Activated gamma-delta T cell treated with Interleukin-2 at 50 U/mL for 16 hours (primary cell): Measurements from ENCODE around the gene ASB1.
"Not testable (repeated sequence)": the region's sequence is repeated elsewhere in the genome, so short reads cannot be mapped to it uniquely, and the experiment has no call there.

Experiments used
- DNase-seq: peaks from one replicate; pipeline ENCODE4 v3.0.0-alpha.2; 2020

The ASB1 gene

GRCh38 chr2:238404406-238405216, 22.1 kb upstream of the ASB1 start:
- no peak for DNase-seq

GRCh38 chr2:238405217-238405555, 21.5 kb upstream of the ASB1 start:
- not testable (repeated sequence) for DNase-seq

GRCh38 chr2:238406221-238406997, 20.3 kb upstream of the ASB1 start:
- DNase-seq = no peak

- no peak for DNase-seq
Observed at GRCh38 chr2:238406998-238407285, 19.8 kb upstream of the ASB1 start.

- no peak for DNase-seq
Observed at GRCh38 chr2:238407566-238407965, 19.2 kb upstream of the ASB1 start.

- no peak for DNase-seq
Observed at GRCh38 chr2:238408615-238409340, 17.9 kb upstream of the ASB1 start.

GRCh38 chr2:238409341-238410199, 17.2 kb upstream of the ASB1 start:
- no peak for DNase-seq

GRCh38 chr2:238412067-238412767, 14.5 kb upstream of the ASB1 start:
- no peak for DNase-seq

- no peak for DNase-seq
Observed at GRCh38 chr2:238413368-238413767, 13.4 kb upstream of the ASB1 start.

GRCh38 chr2:238415036-238415764, 11.5 kb upstream of the ASB1 start:
- no peak for DNase-seq

GRCh38 chr2:238415893-238416292, 10.8 kb upstream of the ASB1 start:
- DNase-seq = no peak

- DNase-seq = no peak
Observed at GRCh38 chr2:238418196-238418998, 8.3 kb upstream of the ASB1 start.

GRCh38 chr2:238418999-238419546, 7.7 kb upstream of the ASB1 start:
- DNase-seq = no peak

GRCh38 chr2:238420442-238420841, 6.3 kb upstream of the ASB1 start:
- no peak for DNase-seq

GRCh38 chr2:238420878-238421694, 5.6 kb upstream of the ASB1 start:
- no peak for DNase-seq

GRCh38 chr2:238421695-238422035, 5.1 kb upstream of the ASB1 start:
- DNase-seq = no peak

- no peak for DNase-seq
Observed at GRCh38 chr2:238422285-238422684, 4.4 kb upstream of the ASB1 start.

- DNase-seq = no peak
Observed at GRCh38 chr2:238422940-238423339, 3.8 kb upstream of the ASB1 start.

GRCh38 chr2:238423561-238424312, 3.0 kb upstream of the ASB1 start:
- no peak for DNase-seq
